Measurements from ENCODE around the gene XPA. TPM values are rescaled to one million over a fixed set of nuclear protein-coding genes. Genes with fewer than 3 reads are reported as not detected.
"Not testable (repeated sequence)": the region's sequence is repeated elsewhere in the genome, so short reads cannot be mapped to it uniquely, and the experiment has no call there.

The XPA gene
- 7.4 and 10.7 TPM in 2 replicates for total RNA-seq

DNA sequence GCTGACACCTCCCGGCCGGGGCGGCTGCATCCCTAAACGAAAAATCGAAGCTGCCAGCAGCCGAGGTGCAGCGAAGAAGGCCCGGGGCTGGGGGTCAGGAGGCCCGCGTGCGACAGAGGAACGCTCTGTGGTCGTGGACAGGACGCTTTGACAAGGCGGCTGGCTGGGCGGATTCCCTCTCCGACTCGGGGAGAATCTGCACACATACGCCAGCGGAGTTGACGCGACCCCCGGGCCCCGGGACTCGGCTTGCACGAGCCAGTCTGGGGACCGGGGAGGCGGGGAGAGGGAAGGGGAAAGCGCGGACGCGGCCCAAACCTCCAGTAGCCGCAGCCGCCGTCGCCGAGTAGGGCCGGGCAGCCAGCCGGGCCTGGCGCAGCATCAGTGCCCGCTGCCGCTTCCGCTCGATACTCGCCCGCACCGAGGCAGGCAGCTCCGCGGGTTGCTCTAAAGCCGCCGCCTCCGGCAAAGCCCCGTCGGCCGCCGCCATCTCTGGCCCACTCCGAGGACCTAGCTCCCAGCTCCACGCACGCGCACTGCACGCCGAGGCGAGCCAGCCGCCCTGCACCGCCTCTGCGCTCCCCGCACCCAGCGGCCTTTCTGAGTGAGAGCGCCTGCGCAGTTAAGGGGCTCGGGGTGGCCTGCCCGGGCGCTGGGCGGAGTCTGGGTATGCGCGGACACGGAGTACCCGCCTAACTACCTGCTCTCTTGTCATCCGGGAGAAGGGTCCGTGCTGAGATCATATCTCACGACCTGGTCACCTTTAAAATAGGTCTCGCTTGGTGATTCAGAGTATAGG, at the start of gene XPA:
XPA (minus strand) TSS at position 538 of the 799 bp plus-strand sequence; CDS start at position 490, 48 bp downstream.
- DNase-seq (ENCODE audit: low read depth in 2 of 2) = peak; percentile 95 to 97

DNA sequence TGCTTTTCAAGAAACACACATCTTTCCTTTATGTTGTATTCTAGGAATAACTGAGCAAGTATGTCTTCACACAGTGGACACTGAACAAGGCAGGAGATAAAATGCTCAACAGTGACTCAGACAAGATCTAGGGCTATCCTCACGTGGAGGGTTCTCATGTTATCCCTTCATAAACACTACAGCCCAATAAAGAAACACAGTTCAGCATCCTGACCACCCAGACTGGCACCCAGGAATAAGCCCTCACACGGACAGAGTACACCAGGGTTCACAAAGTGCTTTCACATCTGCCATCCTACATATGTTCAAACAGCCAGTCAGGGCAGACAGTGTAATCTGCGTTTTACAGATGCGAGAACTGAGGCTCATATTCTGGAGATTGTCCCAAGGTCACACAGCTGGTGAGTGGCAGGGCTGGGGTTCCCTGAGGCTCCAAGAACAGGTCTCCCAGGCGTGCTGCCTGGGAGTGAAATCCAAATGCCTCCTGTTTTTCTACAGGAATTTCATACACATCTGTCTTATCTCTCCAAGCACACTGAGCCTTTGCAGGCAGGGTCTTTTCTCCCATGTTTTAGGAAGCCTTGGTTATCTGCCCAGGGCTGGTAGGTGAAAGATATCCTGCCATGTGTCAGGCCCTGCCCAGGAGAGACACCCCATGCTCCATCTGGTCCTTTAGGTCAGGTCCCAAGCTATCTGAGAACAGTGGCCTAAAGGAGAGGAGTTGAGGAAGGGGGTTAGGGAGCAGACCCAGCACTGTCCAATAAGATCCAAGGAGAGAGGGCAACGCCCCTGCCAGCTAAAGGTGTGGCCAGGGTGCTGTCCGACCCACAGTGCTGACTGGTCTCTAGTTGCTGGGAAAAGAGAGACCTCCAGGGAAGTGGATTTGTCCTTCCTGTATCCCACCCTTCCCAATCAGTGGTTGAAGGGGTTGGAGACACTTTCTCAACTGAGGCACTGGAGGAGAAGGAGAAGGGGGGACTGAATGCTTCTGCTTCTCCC, 47.9 kb upstream of the XPA start:
- no peak for DNase-seq (ENCODE audit: low read depth in 2 of 2)

DNA sequence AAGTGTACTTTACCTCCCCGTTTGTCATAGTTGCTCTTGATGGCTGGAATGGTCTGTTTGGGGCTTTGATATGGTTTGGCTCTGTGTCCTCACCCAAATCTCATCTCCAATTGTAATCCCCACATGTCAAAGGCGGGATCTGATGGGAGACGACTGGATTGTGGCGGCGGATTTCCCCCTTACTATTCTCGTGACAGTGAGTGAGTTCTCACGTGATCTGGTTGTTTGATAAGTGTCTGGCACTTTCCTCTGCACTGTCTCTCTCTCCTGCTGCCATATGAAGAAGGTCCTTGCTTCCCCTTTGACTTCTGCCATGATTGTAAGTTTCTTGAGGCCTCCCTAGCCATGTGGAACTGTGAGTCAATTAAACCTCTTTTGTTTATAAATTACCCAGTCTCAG, 46.9 kb upstream of the XPA start:
- not testable (repeated sequence) for DNase-seq (ENCODE audit: low read depth in 2 of 2)

DNA sequence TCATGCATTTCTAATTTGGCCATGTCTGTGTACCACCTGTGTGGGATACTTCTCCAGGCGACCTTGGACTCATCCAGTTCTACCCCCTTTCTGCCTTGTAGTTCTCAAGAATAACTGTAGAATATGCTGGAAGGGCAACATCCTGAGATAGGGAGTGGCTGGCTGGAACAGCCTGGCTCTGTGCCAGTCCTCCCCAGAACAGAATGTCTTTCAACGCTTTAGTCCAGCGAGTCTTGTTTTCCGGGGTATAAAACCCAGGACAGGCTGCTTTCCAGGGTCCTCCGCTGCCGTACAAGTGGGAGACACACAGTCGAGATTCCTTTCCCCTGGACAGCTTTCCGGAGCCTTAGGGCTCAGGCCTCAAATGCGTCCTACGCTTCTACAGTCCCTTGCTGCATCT, 45.4 kb upstream of the XPA start:
- no peak for DNase-seq (ENCODE audit: low read depth in 2 of 2)

DNA sequence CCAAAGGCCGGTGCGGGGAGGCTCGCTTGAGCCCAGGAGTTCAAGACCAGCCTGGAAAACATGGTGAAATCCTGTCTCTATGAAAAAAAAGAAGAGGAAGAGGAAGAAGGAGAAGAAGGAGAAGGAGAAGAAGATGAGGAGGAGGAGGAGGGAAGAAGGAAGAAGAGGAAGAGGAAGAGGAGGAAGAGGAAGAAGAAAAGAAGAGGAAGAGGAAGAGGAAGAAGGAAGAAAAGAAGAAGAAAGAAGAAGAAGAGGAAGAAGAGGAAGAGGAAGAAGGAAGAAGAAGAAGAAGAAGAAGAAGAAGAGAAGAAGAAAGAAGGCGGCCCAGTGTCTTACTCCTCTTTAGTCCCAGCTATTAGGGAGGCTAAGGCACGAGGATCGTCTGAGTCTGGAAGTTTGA, 44.8 kb upstream of the XPA start:
- DNase-seq (ENCODE audit: low read depth in 2 of 2) = no peak

DNA sequence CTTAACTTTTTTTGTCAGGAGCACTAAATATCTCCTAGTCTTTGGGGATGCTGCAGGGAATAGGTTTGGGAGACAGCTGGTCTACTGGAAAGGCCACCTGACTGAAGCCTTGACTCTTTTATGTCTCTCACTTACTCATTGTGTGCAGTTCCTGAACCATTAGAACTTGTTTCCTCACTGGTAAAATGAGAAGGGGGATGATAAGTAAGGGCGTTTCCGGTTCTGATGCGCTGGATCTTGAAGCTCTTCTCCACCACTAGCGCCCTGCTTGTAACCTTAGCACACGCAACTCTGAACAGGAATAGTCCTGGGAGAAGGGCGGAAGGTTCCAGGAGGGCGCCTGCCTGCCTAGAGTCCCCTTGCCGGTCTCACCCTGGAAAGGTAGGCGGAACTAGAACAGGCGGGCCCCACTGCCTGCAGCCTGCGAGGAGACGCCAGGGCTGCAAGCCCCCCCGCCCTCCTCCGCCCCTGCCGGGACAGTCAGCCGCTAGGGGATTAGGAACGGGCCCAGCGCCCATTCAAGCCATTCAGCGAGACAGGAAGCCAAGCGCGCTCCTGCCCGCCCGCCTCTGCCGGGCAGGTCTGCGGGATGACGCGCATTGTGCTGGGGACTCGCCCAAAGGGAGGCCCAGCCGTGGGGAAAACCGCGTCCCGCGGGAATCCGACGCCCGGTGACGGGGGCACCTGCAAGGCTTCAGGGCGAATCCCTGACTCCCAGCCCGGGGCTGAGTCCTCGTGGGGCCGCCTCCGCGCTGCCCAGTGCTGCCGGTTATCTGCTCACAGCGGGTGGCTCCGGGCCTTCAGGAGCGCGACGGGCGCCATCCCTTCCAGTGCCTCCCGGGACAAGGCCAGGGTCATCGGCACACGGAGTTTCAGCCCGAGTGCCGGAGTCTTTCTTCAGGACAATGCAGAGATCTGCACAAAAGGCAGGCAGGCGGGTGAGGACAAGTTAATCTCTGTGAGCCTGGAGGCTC, 44.0 kb upstream of the XPA start:
- DNase-seq (ENCODE audit: low read depth in 2 of 2) = peak; percentile 41 to 53

DNA sequence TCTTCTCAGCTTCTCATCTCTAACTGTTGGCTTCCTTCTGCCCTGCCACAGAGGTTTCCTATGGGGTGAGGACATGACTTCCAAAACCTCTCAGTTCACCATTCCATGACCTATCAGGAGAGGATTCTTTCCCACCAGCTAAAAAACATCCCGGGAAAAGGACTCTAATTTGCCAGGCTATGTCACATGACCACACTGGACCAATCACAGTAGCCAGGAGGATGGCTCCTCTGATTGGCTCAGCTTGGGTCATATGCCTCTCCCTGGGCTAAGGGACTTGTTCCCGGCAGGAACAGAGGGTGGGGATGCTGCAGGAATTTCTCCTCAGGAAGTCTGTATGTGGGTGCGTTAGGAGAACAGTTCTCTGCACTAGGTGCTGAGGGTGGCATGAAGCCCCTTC, 40.3 kb upstream of the XPA start:
- no peak for DNase-seq (ENCODE audit: low read depth in 2 of 2)

DNA sequence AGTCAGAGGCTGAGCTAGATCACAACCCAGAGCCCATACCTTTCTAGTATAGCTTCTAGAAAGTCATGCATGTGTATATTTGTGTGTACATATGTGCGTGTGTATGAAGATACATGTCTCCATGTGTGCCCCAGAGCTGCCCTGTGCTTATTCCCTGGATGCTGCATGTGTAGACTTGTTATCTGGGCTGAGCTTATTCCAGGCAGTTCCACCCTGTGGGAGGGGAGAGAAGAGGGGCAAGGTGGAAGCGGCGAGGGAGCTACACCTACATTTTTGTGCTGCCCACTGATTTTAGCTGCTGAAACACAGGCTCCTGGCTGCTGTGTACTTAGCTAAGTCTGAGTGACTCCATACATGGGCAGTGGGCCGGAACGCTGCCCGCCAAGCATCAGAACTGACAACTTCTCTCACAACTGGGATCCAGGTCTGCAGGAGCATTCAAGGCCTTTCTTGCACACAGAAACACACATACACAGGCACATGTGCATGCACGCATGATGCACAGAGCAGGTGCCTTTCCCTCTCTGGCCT, 38.0 kb upstream of the XPA start:
- no peak for DNase-seq (ENCODE audit: low read depth in 2 of 2)

DNA sequence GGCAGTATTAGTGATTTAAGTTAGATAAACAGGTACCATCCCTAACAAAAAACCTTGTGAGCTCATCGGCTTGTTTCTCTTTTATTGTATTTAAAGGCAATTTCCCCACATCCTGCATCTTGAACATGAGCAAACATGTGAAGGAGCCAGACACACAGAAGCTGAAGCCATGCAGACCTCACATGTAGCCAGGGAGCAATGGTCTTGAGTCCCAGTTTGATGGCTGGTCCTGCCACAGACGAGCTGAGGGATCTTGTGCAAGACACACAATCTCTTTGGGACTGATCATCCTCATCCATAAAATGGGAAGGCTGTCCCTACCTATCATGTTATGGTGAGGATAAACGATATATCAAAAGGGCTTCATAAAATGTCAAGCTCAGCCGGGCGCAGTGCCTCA, 29.6 kb upstream of the XPA start:
- no peak for DNase-seq (ENCODE audit: low read depth in 2 of 2)

DNA sequence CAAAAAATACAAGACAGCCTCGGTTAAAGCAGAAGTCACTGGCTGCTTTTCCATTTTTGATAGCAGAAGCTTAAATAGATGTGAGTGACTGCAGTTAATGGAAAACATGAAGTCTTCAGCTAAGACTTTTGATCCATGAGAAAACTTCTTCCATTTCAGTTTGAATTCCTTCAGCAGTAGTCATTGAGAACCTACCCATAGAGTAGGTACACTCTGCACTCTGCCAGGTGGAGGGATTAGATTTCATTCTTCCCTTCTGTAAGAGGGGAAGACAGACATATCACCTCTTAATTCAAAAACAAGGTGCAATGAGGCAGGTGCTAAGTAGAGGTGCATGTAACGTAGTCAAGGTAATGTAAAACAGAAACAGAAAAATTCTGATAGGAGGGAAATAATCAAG, 26.7 kb upstream of the XPA start:
- no peak for DNase-seq (ENCODE audit: low read depth in 2 of 2)

DNA sequence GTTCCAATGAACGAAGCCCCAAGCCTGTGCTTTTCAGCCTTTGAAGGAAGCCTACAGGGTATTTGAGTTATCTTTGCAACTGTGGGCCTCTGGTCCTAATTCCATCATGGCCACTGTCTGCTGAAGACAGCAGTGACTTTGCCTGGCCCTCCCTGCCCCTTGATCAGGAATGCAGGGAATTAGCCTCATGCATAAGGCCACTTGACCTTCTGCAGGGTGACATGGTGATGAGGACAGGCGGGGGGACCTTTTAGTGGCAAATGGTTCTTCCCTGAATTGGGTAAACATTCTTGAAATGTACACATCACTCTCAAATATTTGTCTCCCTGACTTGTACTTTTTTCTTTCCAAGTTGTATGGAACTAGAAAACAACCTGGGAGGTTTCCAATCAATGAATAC, 25.2 kb upstream of the XPA start:
- DNase-seq (ENCODE audit: low read depth in 2 of 2) = no peak

DNA sequence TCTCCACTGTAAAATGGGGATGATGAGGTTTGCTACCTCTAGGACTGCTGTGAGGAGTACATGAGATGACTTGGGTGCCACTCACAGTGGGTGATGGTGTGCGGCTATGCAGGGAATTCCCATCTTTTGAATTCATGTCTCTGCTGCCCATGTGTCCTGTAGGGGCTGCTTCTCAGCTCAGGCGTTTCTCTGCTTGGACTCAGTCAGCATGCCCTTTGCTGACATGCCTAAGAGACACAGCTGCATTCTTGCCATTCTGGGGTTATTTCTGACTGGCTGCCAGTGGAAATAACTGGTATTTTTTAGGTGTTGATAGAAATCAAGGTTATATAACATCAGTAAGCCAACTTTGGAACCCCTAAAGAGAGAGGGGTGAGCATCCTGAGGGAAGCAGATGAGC, 24.3 kb upstream of the XPA start:
- DNase-seq (ENCODE audit: low read depth in 2 of 2) = no peak

DNA sequence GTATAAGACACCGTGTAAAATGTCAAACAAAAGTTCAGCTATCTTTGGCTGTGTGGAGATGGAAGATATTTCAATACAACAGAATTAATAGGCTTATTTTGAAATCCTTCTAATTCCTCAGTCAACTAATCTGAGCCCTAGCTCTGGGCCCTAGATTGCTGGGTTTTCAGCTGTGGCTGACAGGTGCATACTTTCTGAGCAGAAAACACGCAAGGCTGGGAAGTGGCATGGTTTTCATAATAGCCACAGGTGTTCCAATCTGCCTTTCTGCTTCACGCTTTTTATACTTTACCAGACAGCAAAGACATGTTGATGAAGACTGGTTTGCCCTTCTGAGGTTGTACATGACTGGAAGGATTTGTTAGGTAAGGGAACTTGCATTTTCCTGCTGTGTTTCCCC, 20.7 kb upstream of the XPA start:
- DNase-seq (ENCODE audit: low read depth in 2 of 2) = no peak

DNA sequence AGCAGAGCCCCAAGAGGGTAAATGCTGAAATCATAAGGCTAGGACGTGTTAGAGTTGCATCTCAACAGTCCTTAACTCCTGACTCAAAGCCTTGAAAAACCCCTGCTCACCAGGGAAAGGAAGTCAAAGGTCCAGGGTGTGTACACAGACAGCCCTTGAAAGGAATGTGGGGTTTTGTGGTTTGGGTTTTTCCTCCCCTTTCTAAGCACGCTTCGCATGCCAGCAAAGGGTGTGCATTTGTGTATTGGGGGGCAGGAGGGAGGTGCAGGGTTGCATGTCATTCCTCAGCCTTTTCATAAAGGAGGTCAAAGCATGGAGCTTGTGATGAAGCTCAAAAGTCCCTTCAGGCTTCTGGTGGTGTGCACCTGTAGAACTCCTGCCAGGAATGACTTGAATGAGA, 17.3 kb upstream of the XPA start:
- no peak for DNase-seq (ENCODE audit: low read depth in 2 of 2)

DNA sequence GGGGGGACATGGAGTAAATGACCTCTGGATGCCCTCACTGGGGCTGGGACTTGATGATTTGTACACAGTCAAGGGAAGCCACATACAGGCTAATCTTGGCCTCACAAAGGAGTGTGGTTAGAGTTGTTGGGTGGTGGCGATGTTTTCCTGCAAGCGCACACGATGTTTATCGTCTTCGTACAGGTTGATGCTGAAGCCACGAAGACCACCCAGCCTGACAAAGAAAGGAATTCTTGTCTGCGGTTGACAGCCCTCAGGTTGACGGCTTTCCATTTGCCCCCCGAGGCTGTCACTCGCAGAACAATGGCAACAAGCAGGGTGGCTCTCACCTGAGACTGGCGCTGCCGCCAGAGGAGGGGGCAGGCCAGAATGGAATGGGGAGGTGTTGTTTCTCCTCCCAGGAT, 14.1 kb upstream of the XPA start:
- no peak for DNase-seq (ENCODE audit: low read depth in 2 of 2)

DNA sequence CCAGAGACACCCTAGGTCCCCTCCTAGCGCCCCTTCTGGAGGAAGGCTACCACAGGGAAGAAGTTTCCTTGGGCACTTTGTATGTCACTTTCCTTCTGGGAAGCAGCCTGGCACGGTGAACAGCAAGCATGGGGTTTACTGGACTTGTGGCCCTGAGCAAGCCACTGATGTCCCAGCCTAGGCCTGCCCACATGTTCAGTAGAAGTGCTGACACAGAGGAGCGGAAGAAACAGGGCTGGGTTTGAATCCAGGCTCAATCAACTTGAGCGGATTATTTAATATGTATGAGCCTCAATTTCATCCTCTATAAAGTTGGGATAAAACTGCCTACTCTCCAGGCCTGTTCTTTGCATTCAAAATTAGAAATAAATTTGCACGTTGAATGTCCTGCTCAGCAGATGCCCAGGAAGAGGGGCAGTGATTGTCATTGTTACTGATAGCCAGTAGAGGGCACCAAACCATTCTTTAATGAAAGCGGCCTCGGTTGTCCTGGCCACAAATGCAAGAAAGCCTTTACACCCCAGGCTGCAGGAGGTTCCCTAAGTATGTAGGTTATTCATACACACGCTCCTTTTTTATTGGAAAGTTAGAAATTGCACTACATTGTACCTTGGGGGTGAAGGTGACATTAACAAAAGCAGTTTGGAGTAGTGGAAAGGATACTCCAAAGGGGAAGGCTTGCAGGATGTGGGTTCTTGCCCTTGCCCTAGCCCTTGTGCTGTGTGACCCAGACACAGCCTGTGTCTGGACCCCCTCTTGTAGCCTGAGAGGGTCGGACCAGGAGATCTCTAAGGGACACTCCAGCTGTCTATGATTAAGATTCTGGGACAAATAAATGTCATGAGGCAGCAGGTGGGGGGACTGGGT, 13.4 kb upstream of the XPA start:
- DNase-seq (ENCODE audit: low read depth in 2 of 2) = peak; percentile 75 to 79

DNA sequence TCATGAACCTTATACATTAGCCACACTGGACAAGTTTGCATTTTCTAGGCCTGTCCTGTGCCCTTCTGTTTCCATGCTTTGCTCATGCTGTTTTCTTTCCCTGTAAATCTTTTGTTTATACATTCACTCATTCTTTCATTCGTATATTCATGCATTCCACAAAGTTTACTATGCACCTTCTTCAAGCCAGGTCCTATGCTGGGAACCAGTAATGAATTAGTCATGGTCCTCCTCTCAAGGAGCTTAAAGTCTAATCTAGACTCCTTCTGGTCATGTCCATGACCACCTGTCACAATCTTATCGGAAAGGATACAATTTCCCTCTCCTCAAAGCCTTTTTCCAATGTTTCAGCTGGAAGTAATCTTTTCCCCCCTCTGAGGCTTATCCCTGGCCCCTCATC, 9.1 kb upstream of the XPA start:
- no peak for DNase-seq (ENCODE audit: low read depth in 2 of 2)

DNA sequence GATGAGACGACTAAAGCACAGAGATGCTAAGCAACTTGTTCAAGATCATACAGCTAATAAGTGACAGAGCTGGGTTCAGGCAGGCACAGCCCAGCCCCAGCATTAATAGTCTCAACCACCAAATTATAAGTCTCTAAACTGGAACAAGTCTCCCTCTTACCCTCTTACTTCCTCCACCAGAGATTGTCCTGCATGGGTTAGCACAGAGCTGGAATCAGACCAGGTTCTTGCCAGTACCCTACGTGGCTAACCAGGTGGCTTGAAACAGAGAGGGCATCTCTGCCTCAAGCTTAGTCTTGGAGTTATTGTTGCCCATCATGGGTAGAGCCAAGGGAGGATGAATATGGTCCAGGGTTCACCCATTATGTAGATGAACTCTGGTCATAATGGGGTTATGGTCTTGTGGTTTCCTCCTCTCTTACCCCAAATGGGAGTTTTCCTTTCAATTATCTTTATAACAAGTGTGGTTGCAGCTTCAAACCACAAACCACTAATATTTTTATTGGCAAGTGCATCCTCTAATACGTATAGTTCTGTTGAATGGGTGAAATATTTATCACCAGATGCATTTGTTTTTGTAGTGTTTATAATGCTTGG, 8.3 kb upstream of the XPA start:
- no peak for DNase-seq (ENCODE audit: low read depth in 2 of 2)

DNA sequence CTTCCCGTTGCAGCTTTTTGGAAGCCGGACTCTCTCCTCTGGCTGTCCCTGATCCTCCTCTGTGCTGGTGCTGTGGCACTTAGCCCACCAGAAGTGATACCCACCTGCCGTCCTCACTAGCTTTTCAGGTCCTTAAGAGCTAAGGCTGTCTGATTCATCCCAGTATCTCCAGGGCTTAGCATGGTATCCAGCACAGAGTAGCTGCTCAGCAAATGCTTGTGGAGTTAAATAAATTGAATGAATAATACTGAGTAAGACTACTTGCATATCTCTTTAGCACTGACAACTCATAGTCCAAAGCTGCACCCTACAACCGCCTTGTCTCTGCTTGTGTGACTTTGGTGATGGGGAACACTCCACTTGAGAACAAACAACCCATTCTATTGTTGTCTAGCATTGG, 7.7 kb upstream of the XPA start:
- DNase-seq (ENCODE audit: low read depth in 2 of 2) = no peak

DNA sequence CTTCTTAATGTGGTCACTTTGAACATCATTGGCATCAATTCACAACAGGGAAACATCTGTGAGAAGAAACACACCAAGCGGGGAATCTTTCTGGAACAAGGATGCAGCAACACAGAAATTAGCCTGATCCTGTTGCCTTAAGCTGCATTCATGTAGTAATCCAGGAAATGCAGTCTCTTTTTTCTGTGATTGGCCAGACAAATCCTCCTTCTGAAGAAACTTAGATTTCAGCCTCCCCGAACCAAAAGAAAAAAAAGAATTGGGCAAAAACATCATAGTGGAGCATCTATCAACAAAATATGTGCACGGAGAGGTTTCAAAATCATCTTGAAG, 7.2 kb upstream of the XPA start:
- DNase-seq (ENCODE audit: low read depth in 2 of 2) = no peak
